Hematopoietic multipotent progenitor cell treated with erythropoietin and hydrocortisone succinate and interleukin-3 and kit ligand, for 6 days (in vitro differentiated cells): Measurements from ENCODE around the gene SMIM13.
"Not testable (repeated sequence)": the region's sequence is repeated elsewhere in the genome, so short reads cannot be mapped to it uniquely, and the experiment has no call there.

Experiments used
- DNase-seq: peaks from one replicate; pipeline ENCODE4 v3.0.0-alpha.2; 2015

Gene SMIM13

GRCh38 chr6:11085758-11086435 lies 7.7 kb upstream of the SMIM13 start:
- no peak for DNase-seq

GRCh38 chr6:11087141-11087812 lies 6.4 kb upstream of the SMIM13 start:
- DNase-seq = not testable (repeated sequence)

GRCh38 chr6:11089695-11090094 lies 3.9 kb upstream of the SMIM13 start:
- DNase-seq = peak; percentile 22

- DNase-seq = not testable (repeated sequence)
Observed at GRCh38 chr6:11091141-11091540, 2.5 kb upstream of the SMIM13 start.

GRCh38 chr6:11092668-11093375 lies 812 bp upstream of the SMIM13 start:
- peak; percentile 70 for DNase-seq

- DNase-seq = no peak
Observed at GRCh38 chr6:11093376-11093625, 333 bp upstream of the SMIM13 start.

- DNase-seq = peak; percentile 60
Observed at GRCh38 chr6:11094411-11094851, 797 bp downstream of the SMIM13 start.

GRCh38 chr6:11094941-11095340 lies 1.3 kb downstream of the SMIM13 start:
- no peak for DNase-seq

GRCh38 chr6:11096109-11096508 lies 2.5 kb downstream of the SMIM13 start:
- DNase-seq = peak; percentile 80

GRCh38 chr6:11097476-11097875 lies 3.8 kb downstream of the SMIM13 start:
- DNase-seq = peak; percentile 69

- no peak for DNase-seq
Observed at GRCh38 chr6:11098004-11098403, 4.4 kb downstream of the SMIM13 start.

GRCh38 chr6:11101417-11101816 lies 7.8 kb downstream of the SMIM13 start:
- DNase-seq = no peak

- no peak for DNase-seq
Observed at GRCh38 chr6:11103065-11103464, 9.4 kb downstream of the SMIM13 start.

- no peak for DNase-seq
Observed at GRCh38 chr6:11108726-11109125, 15.1 kb downstream of the SMIM13 start.

GRCh38 chr6:11110921-11111768 lies 17.5 kb downstream of the SMIM13 start, which contains the start of gene ERVFRD-1:
TSS of gene ERVFRD-1 (minus strand) at chr6:11111725. CDS start at chr6:11105310, 6,415 bp downstream.
- no peak for DNase-seq

GRCh38 chr6:11111769-11112437 lies 18.3 kb downstream of the SMIM13 start:
- DNase-seq = peak; percentile 65

- DNase-seq = no peak
Observed at GRCh38 chr6:11113038-11113437, 19.4 kb downstream of the SMIM13 start.

- not testable (repeated sequence) for DNase-seq
Observed at GRCh38 chr6:11115808-11116536, 22.3 kb downstream of the SMIM13 start.

GRCh38 chr6:11120271-11121005 lies 26.8 kb downstream of the SMIM13 start:
- peak; percentile 59 for DNase-seq

- DNase-seq = no peak
Observed at GRCh38 chr6:11121851-11122250, 28.2 kb downstream of the SMIM13 start.

GRCh38 chr6:11122380-11122779 lies 28.7 kb downstream of the SMIM13 start:
- no peak for DNase-seq
